T-helper 2 cell treated with Interferon-gamma antibody and Interleukin-4, amounts not matched to agents 5 μg/mL and 100 μg/mL, for 36 hours (primary cell): Measurements from ENCODE around the gene WDR46.
A peak's percentile ranks its signal among the peaks of the same experiment; 100 is the strongest.

Experiments used
- DNase-seq: peaks from one replicate; pipeline ENCODE4 v3.0.0; 2021; ENCODE audit warnings: low spot score
- H3K27ac Mint-ChIP-seq: one replicate; pipeline ENCODE4 v1.8.0; 2021; ENCODE audit warnings: mild to moderate bottlenecking, mixed read lengths
- H3K27me3 Mint-ChIP-seq: one replicate; pipeline ENCODE4 v1.8.0; 2021; ENCODE audit warnings: low read depth, mixed read lengths
- H3K36me3 Mint-ChIP-seq: one replicate; pipeline ENCODE4 v1.8.0; 2021; ENCODE audit warnings: low read depth, mixed read lengths
- H3K4me1 Mint-ChIP-seq: one replicate; pipeline ENCODE4 v1.8.0; 2021; ENCODE audit warnings: low read depth, mixed read lengths
- H3K4me3 Mint-ChIP-seq: one replicate; pipeline ENCODE4 v1.8.0; 2022; ENCODE audit warnings: mild to moderate bottlenecking, moderate library complexity, mixed read lengths
- H3K9me3 Mint-ChIP-seq: one replicate; pipeline ENCODE4 v1.8.0; 2021; ENCODE audit warnings: mixed read lengths

Gene WDR46

GRCh38 chr6:33317419-33317668, 28.3 kb upstream of the WDR46 start:
- Mint-ChIP-seq H3K36me3 (peaks cover 60% of the 10 kb centered on the region), H3K27ac (peak overlapping the region; percentile 79), H3K4me1 (peaks cover 53% of the 10 kb centered on the region), H3K4me3 (peak overlapping the region; percentile 96), H3K27me3 (no peaks in the 10 kb centered on the region), H3K9me3 (no peaks in the 10 kb centered on the region)
- DNase-seq: no peak

DNA sequence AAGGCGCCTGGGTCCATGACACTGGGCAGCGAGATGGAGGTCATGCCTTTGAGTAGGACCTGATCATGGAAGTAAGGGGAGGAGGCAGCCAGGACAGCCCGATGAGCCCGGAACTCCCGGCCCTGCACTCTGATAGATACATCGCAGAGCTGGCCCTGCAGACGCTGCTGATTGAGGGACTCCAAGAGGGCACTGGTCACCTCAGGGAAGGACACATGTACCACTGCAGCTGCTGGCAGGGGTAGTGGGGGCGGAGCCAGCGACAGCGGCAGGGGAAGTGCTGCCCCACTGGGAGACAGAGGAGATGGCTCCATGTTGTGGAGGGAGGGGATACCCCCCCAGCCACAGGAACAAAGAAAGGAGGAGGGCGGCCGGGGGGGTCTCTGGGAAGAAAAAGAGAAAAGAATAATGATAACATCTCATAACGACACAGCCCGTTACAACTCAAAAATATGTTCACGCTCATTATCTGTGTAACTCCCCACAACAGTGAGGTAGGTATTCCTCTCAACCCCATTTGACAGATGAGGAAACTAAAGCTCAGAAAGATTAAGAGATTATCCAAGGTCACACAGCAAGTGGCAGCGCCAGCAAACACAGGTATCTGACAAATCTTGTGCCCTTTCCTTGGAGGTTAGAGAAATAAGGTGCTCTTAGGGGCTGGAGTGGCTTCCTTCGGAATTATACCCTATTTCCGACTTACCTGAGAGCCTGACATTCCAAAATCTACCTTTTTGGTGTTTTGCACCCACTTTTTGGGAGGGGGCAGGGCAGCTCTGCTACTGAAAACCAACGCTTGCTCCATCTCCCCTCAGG, 27.8 kb upstream of the WDR46 start:
- Mint-ChIP-seq H3K27me3 (no peaks in the 10 kb centered on the region), H3K27ac (peak overlapping the region; percentile 79), H3K4me3 (peak overlapping the region; percentile 95), H3K36me3 (peaks cover 61% of the 10 kb centered on the region), H3K9me3 (no peaks in the 10 kb centered on the region), H3K4me1 (peaks cover 55% of the 10 kb centered on the region)
- no peak for DNase-seq

DNA sequence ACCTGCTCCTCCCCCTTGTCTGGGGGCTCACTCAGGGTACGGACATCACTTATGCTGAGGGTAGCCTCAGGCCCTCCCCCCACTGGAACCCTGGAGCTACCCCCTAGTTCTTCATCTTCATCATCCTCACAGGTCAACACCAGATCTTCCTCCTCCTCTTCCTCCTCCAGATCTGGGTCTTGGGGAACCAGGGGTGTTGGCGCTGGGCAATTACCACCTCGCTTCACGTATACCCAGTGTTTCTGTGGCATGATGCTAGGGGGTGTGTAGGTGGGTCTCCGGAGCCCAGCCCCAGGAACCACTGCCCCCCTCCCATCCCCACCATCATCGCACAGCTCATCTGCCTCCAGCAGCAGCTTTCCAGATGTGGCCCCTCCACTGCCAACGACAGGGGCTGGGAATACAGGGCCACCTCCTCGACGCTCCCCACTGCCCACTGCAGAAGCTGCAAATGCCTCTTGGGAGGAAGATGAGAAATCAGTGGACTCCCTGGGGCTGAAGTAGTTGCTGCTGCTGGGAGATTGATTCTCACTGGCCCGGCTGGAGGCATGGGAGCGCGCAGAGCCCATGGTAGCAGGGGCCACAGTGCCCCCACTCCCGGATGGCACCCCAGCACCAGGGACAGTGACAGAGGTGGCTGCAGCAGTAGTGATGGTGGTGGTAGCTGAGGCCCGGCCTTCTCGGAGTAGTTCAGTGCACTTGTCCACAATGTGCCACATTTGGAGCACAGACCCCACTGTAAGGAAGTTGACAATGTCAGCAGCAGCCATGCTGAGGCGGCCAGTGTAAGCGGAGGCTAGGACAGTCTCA, 27.0 kb upstream of the WDR46 start:
- no peak for DNase-seq
- peaks cover 54% of the 10 kb centered on the region for H3K4me1 Mint-ChIP-seq
- no peaks in the 10 kb centered on the region for H3K9me3 Mint-ChIP-seq
- H3K4me3 Mint-ChIP-seq: peak overlapping the region; percentile 95
- peak overlapping the region; percentile 79 for H3K27ac Mint-ChIP-seq
- peaks cover 60% of the 10 kb centered on the region for H3K36me3 Mint-ChIP-seq
- no peaks in the 10 kb centered on the region for H3K27me3 Mint-ChIP-seq

- H3K4me1 Mint-ChIP-seq: peaks cover 50% of the 10 kb centered on the region
- H3K27ac Mint-ChIP-seq: peak overlapping the region; percentile 96
- H3K36me3 Mint-ChIP-seq: peaks cover 57% of the 10 kb centered on the region
- H3K9me3 Mint-ChIP-seq: no peaks in the 10 kb centered on the region
- H3K4me3 Mint-ChIP-seq: peak overlapping the region; percentile 95
- no peaks in the 10 kb centered on the region for H3K27me3 Mint-ChIP-seq
- DNase-seq: no peak
Observed at GRCh38 chr6:33314943-33315792, 26.1 kb upstream of the WDR46 start.

GRCh38 chr6:33314515-33314942, 25.5 kb upstream of the WDR46 start:
- no peaks in the 10 kb centered on the region for H3K27me3 Mint-ChIP-seq
- DNase-seq: peak; percentile 74
- H3K9me3 Mint-ChIP-seq: no peaks in the 10 kb centered on the region
- peaks cover 44% of the 10 kb centered on the region for H3K4me1 Mint-ChIP-seq
- peaks cover 51% of the 10 kb centered on the region for H3K36me3 Mint-ChIP-seq
- H3K4me3 Mint-ChIP-seq: peak overlapping the region; percentile 95
- H3K27ac Mint-ChIP-seq: peak overlapping the region; percentile 96

DNA sequence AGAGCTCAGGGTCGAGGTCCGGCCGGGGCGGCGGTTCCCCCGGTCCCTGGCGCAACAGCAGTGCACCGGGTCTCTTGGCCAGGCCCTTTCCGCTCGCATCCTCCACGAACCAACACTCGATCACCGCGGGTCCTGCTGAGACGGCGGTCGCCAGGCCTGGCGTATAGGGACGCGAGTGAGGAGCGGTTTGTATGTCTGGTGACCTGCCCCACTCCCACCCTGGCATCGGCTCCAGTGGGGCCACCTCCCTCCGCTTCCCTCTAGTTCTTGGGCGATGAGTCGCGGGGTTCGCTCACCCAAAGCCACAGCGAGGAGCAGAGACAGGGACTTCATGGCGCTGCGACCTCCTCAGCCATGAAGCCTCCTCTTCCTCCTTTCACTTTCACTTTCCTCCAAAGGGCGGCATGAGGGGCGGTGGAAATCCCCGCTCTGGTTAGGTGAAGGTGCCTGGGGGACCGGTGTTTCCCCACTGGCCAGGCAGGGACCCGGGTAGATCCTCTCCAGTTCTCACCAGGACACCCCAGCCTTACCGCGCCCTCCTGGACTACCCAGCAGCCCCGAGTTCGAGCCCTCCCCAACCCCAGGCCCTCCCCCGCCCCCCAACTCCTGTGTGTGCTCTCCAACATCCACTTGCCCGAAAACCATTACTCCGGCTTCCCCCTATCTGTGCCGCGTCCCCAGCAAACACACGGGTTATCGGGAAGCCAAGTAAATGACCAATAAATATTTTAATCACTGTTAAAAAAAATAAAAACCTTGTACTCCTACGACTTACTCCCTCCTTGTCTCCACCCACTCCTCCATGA, 24.9 kb upstream of the WDR46 start, which contains the start of gene TAPBP:
Gene TAPBP, minus strand, starts transcription at position 370 of the 806 bp plus-strand sequence. Its CDS starts 37 bp downstream, at position 333.
- Mint-ChIP-seq H3K27ac (peak within 1 kb of the TSS; percentile 96), H3K4me3 (peak within 1 kb of the TSS; percentile 95), H3K36me3 (peaks cover 47% of the 10 kb centered on the region), H3K27me3 (no peaks in the 10 kb centered on the region), H3K4me1 (peaks cover 41% of the 10 kb centered on the region), H3K9me3 (no peaks in the 10 kb centered on the region)
- DNase-seq: peak; percentile 88

GRCh38 chr6:33313105-33313708, 24.2 kb upstream of the WDR46 start:
- H3K4me3 Mint-ChIP-seq: peak overlapping the region; percentile 95
- H3K36me3 Mint-ChIP-seq: peaks cover 47% of the 10 kb centered on the region
- H3K27me3 Mint-ChIP-seq: no peaks in the 10 kb centered on the region
- H3K9me3 Mint-ChIP-seq: no peaks in the 10 kb centered on the region
- peak; percentile 53 for DNase-seq
- peak overlapping the region; percentile 96 for H3K27ac Mint-ChIP-seq
- H3K4me1 Mint-ChIP-seq: peaks cover 40% of the 10 kb centered on the region

GRCh38 chr6:33312361-33313104, 23.5 kb upstream of the WDR46 start:
- H3K4me1 Mint-ChIP-seq: peaks cover 37% of the 10 kb centered on the region
- peak overlapping the region; percentile 96 for H3K27ac Mint-ChIP-seq
- peak overlapping the region; percentile 95 for H3K4me3 Mint-ChIP-seq
- H3K9me3 Mint-ChIP-seq: no peaks in the 10 kb centered on the region
- peak; percentile 78 for DNase-seq
- H3K27me3 Mint-ChIP-seq: no peaks in the 10 kb centered on the region
- peaks cover 44% of the 10 kb centered on the region for H3K36me3 Mint-ChIP-seq

DNA sequence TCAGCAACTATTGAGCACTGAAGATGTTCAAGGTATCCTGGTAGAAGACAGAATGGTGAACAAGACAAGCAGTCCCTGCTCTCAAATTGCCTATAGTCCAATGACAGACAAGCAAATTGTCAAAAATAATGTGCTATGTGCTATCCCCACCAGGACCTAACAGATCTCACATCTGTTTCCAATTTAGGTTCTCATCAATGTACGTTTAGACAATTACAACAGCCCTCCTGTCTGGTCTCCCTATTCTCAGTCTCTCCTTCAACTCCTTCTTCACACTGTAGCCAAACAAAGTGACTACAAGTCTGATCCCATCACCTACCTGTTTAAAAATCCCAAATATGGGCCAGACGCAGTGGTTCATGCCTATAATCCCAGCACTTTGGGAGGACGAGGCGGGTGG, 17.3 kb upstream of the WDR46 start:
- Mint-ChIP-seq H3K36me3 (peaks cover 44% of the 10 kb centered on the region), H3K4me3 (no peak overlapping the region), H3K27ac (peak overlapping the region; percentile 2), H3K4me1 (peaks cover 21% of the 10 kb centered on the region), H3K9me3 (no peaks in the 10 kb centered on the region), H3K27me3 (no peaks in the 10 kb centered on the region)
- no peak for DNase-seq

GRCh38 chr6:33305052-33305451, 16.0 kb upstream of the WDR46 start:
- Mint-ChIP-seq H3K27ac (no peak overlapping the region), H3K4me3 (no peak overlapping the region), H3K36me3 (peaks cover 49% of the 10 kb centered on the region), H3K4me1 (peaks cover 23% of the 10 kb centered on the region), H3K9me3 (no peaks in the 10 kb centered on the region), H3K27me3 (no peaks in the 10 kb centered on the region)
- DNase-seq: no peak

DNA sequence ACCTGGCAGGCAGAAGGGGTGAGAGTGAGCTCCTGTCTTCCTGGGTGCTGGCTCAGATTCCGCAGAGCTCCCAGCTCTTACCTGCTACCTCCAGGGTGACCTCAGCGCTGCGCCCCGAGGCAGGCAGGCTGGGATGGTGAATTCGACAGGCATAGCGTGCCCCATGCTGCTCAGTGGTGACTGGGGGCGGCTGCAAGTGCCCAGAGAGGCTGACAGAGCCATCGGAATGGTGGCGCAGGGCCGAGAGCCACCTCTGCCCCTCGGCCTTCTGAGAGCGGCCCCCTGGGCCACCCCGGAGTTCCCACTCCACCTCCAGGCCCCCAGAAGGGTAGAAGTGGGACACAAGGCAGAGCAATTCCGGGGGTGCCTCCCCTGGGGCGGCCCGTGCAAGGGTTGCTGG, 15.2 kb upstream of the WDR46 start:
- Mint-ChIP-seq H3K27me3 (no peaks in the 10 kb centered on the region), H3K4me3 (no peak overlapping the region), H3K4me1 (peaks cover 28% of the 10 kb centered on the region), H3K36me3 (peaks cover 57% of the 10 kb centered on the region), H3K9me3 (no peaks in the 10 kb centered on the region), H3K27ac (no peak overlapping the region)
- DNase-seq: no peak

DNA sequence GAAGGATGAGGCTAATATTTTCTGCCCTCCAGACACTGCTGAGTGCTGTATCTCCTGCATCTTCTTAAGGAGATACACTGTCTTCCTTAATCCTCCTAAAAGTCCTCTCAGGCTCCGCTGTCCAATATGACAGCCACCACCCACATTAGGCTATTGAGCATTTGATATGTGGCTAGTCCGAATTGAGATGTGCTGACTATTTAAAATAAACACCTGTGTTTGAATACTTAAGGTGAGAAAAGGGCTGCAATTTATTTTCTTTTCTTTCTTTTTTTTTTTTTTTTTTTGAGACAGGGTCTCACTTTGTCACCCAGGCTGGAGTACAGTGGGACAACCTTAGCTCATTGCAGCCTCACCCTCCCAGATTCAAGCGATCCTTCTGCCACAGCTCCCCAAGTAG, 12.8 kb upstream of the WDR46 start:
- H3K4me3 Mint-ChIP-seq: no peak overlapping the region
- peaks cover 50% of the 10 kb centered on the region for H3K36me3 Mint-ChIP-seq

More for the DNA sequence above, 12.8 kb upstream of the WDR46 start:
- H3K9me3 Mint-ChIP-seq: no peaks in the 10 kb centered on the region
- no peak overlapping the region for H3K27ac Mint-ChIP-seq
- no peak for DNase-seq
- peaks cover 26% of the 10 kb centered on the region for H3K4me1 Mint-ChIP-seq
- peaks cover 3% of the 10 kb centered on the region for H3K27me3 Mint-ChIP-seq
